Psoas muscle (tissue), 8 donors: ENCODE results near the gene ITIH6. TPM values are rescaled to one million over a fixed set of nuclear protein-coding genes. Genes with fewer than 3 reads are reported as not detected.

Experiments used
- ATAC-seq, 4 donors: fragments of 200-7000 bp; cut with Tn5 transposase; one replicate each; pipeline ENCODE4 v1.9.1; 2020; ENCODE audit warnings: moderate library complexity in 3 of 4, mild to moderate bottlenecking in 2 of 4
- DNase-seq, 2 donors: peaks; one replicate each; pipeline ENCODE4 v3.0.0-alpha.2; 2020
- H3K27ac ChIP-seq: fragments of 200-600 bp; one replicate; pipeline ENCODE4 v1.8.0; 2022
- H3K27me3 ChIP-seq, 3 donors: fragments of 200-600 bp in 1 of 3; one replicate each; pipeline versions ENCODE4 v1.6.1 to v1.8.0; 2013 to 2022; ENCODE audit warnings: low read length in 2 of 3, mild to moderate bottlenecking in 2 of 3, moderate library complexity in 1 of 3; ENCODE audit not compliant: insufficient read depth in 3 of 3
- H3K36me3 ChIP-seq, 2 donors: fragments of 200-600 bp in 1 of 2; one replicate each; pipeline versions ENCODE4 v1.6.1 to v1.8.0; 2013 to 2022; ENCODE audit warnings: low read depth in 1 of 2, mild to moderate bottlenecking in 1 of 2, moderate library complexity in 1 of 2; ENCODE audit not compliant: insufficient read depth in 1 of 2
- H3K4me1 ChIP-seq: fragments of 200-600 bp; one replicate; pipeline ENCODE4 v1.8.0; 2022
- H3K4me3 ChIP-seq: fragments of 200-600 bp; one replicate; pipeline ENCODE4 v1.8.0; 2022; ENCODE audit warnings: mild to moderate bottlenecking
- H3K9me3 ChIP-seq: fragments of 200-600 bp; one replicate; pipeline ENCODE4 v1.8.0; 2022
- CTCF ChIP-seq: fragments of 200-600 bp; IDR thresholded peaks from one replicate; pipeline ENCODE4 v1.8.0; 2022; ENCODE audit warnings: antibody characterized with exemption
- WGBS, 3 donors: extraction: QIAGEN DNeasy Blood & Tissue Kit; methylation state at CpG; one replicate each; pipeline versions ENCODE4 v1.1.6 to v1.1.7; 2013; 5-methylcytosine and 5-hydroxymethylcytosine counted together
- intact Hi-C, 2 donors: fragments of 100-400 bp; cut with DNase I; formaldehyde crosslinking; loops; one replicate each; pipeline versions ENCODE4 v1.11.0 to v1.14.2; 2022
- polyA plus RNA-seq, 3 donors: library from polyadenylated mRNA; stranded (reverse); fragments of 200-250 nt; gene quantifications; one replicate each; pipeline ENCODE4 v1.2.3, GENCODE V29; 2013
- total RNA-seq, 4 donors: library from RNA; stranded (reverse); fragmentation: NEBNext Ultra II Directional in 2 of 4; extraction: Animal tissue kit (Norgen Biotek cat#: 25700) in 2 of 4; gene quantifications; one replicate each; pipeline versions ENCODE4 v1.2.1 to v1.2.4, GENCODE V29; 2021 to 2023
- donor health status: healthy with polysubstance abuse.
- donor health status: DM: no; HTN: no; CAD: no; lungs with moderate emphysema.
- donor health status: Bipolar disorder and iron deficiency.
- donor health status: healthy.
- donor health status: DM: yes; HTN: yes; CAD: no.
- donor health status: DM: no; HTN: no; CAD: no.
- donor health status: DM: no; HTN: no; CAD: no.
- donor health status: DM: yes; HTN: yes; CAD: no.

Gene ITIH6
- total and polyA plus RNA-seq, 7 donors, result 0.01 to 0.06 TPM; not detected in 5

DNA sequence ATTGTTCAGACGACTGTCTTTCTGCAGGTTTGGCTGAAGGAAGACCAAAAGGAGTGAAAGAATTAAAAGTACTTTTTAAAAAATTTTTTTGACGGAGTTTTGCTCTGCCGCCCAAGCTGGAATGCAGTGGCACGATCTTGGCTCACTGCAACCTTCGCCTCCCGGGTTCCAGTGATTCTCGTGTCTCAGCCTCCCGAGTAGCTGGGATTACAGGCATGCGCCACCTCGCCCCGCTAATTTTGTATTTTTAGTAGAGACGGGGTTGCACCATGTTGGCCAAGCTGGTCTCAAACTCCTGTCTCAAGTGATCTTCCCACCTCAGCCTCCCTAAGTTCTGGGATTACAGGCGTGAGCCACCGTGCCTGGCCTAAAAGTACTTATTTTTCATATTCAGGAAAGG lies 86.3 kb downstream of the ITIH6 start:
- no peak for TF ChIP-seq CTCF
- no peak overlapping the region for H3K27ac ChIP-seq
- no peaks in the 10 kb centered on the region for H3K36me3 ChIP-seq
- no peaks in the 10 kb centered on the region for H3K9me3 ChIP-seq
- no peaks in the 10 kb centered on the region for H3K4me1 ChIP-seq
- no peak overlapping the region for H3K4me3 ChIP-seq
- intact Hi-C loops, result no loop called here
- H3K27me3 ChIP-seq, result peaks cover 0 to 12% (median 0%) of the 10 kb centered on the region in 3 donors
- WGBS, 3 donors, result 88 to 99% (median 90%) methylated on average over 14 of the region's 14 CpGs
- ATAC-seq, result no peak
- DNase-seq, result no peak

DNA sequence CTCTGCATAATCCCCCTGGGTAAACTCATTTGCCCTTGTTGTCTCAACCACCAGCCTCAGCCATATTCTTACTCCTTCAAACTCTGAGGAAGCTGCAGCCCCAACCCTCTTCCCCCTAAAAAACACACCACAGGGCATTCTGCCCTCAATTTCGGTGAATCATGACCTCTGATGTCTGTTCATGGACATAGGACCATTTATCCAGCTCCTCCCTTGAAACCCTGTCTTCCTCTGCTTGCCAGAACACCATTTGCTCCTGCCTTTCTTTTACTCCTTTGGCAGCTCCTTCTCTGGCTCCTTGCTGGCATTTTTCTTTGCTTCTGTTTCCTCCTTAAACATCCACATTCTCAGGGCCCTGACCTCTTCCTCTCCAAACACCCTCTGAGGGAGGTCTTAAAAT lies 87.1 kb downstream of the ITIH6 start:
- Histone ChIP-seq H3K9me3 (no peaks in the 10 kb centered on the region), H3K36me3 (no peaks in the 10 kb centered on the region), H3K27ac (no peak overlapping the region), H3K27me3 (peaks cover 0 to 12% (median 0%) of the 10 kb centered on the region in 3 donors), H3K4me3 (no peak overlapping the region), H3K4me1 (no peaks in the 10 kb centered on the region)
- ATAC-seq (peak in 1 of 4 donors; percentile 74), DNase-seq (no peak)
- intact Hi-C loops, result no loop called here
- TF ChIP-seq CTCF, result no peak
- WGBS, 3 donors, result 19 to 24% (median 20%) methylated on average over 1 of the region's 1 CpG

- no peak for DNase-seq
- Histone ChIP-seq H3K4me3 (no peak overlapping the region), H3K4me1 (no peaks in the 10 kb centered on the region), H3K36me3 (no peaks in the 10 kb centered on the region), H3K27ac (no peak overlapping the region), H3K27me3 (peaks cover 0 to 8% (median 0%) of the 10 kb centered on the region in 3 donors), H3K9me3 (no peaks in the 10 kb centered on the region)
- intact Hi-C loops, result no loop called here
- WGBS, 3 donors, result 18 to 34% (median 30%) methylated on average over 2 of the region's 2 CpGs
- no peak for TF ChIP-seq CTCF
- peak in 2 of 4 donors; percentile 65 to 78 for ATAC-seq
Observed at GRCh38 chrX:54708404-54708803, 89.7 kb downstream of the ITIH6 start.

Other genes starting within 250 kb of the ITIH6 start
- gene MAGED2, start 9.5 kb upstream of the ITIH6 start, total RNA-seq, result 10 to 100 TPM; 31.9 to 95.6 (median 58.2) TPM
- gene MAGED2, start 9.5 kb upstream of the ITIH6 start, polyA plus RNA-seq, result 10 to 100 TPM; 50.8 to 61.5 (median 51.6) TPM
- gene TRO, start 122.6 kb upstream of the ITIH6 start, total RNA-seq, result 1 to 10 TPM in 2 of 4 donors, under 1 TPM in 2; 0.61 to 4.2 (median 0.98) TPM
- gene TRO, start 122.6 kb upstream of the ITIH6 start, polyA plus RNA-seq, result under 1 TPM; 0.18 to 0.64 (median 0.52) TPM
- gene PFKFB1, start 195.9 kb upstream of the ITIH6 start, total RNA-seq, result 10 to 100 TPM; 10.3 to 21.8 (median 21.3) TPM
- 10 to 100 TPM in 1 of 3 donors, 1 to 10 TPM in 2; 1.4 to 15.9 (median 7.5) TPM for gene PFKFB1, start 195.9 kb upstream of the ITIH6 start, polyA plus RNA-seq
- 10 to 100 TPM in 2 of 4 donors, 1 to 10 TPM in 2; 6.9 to 14.9 (median 10.0) TPM for gene APEX2, start 202.1 kb upstream of the ITIH6 start, total RNA-seq
- 10 to 100 TPM in 2 of 3 donors, 1 to 10 TPM in 1; 6.7 to 15.1 (median 10.9) TPM for gene APEX2, start 202.1 kb upstream of the ITIH6 start, polyA plus RNA-seq
- 1 to 10 TPM in 2 of 4 donors, under 1 TPM in 1, not detected in 1; 0.62 to 8.1 (median 6.0) TPM for gene ALAS2, start 232.7 kb upstream of the ITIH6 start, total RNA-seq
- gene ALAS2, start 232.7 kb upstream of the ITIH6 start, polyA plus RNA-seq, result under 1 TPM in 1 of 3 donors, not detected in 2; 0.03 TPM